H1 (cell line): ENCODE measurements around the gene ZNF516. TPM values are rescaled to one million over a fixed set of nuclear protein-coding genes. Genes with fewer than 3 reads are reported as not detected.

Experiments
- CTCF ChIA-PET: fragments of 300-600 bp; sonication (Branson Sonifier 250); formaldehyde crosslinking; loops from one replicate; lab custom pipeline; 2021; ENCODE audit not compliant: partially characterized antibody; lab: Charles Lee
- POLR2A ChIA-PET: fragments of 300-600 bp; sonication (Branson Sonifier 250); formaldehyde crosslinking; loops from one replicate; lab custom pipeline; 2021; ENCODE audit warnings: inconsistent platforms; ENCODE audit not compliant: partially characterized antibody; lab: Charles Lee
- DNase-seq, 2 experiments: peaks; one replicate each; pipeline versions ENCODE4 v3.0.0 to v3.0.0-alpha.2; 2010 to 2022; ENCODE audit warnings: low spot score in 2 of 2, low read depth in 1 of 2, mixed read lengths in 1 of 2
- FAIRE-seq: peaks from 2 replicates; lab custom pipeline; 2011; peaks lifted over from hg19 to GRCh38; lab: Jason Lieb, UNC
- H2AFZ ChIP-seq: 2 replicates; pipeline ENCODE4 v1.8.1; 2012; ENCODE audit warnings: low read length, inconsistent platforms
- H2AK5ac ChIP-seq: 2 replicates; pipeline ENCODE4 v1.6.1; 2013; ENCODE audit warnings: low read depth, low read length
- H2BK120ac ChIP-seq: replicated peaks from 2 replicates; pipeline ENCODE3; 2013; ENCODE audit warnings: low read depth, low read length, inconsistent platforms
- H2BK12ac ChIP-seq: 2 replicates; pipeline ENCODE4 v1.6.1; 2013; ENCODE audit warnings: low read depth, low read length
- H2BK15ac ChIP-seq: 2 replicates; pipeline ENCODE4 v1.6.1; 2013; ENCODE audit warnings: low read length
- H2BK20ac ChIP-seq: 2 replicates; pipeline ENCODE4 v1.6.1; 2013; ENCODE audit warnings: low read length
- H2BK5ac ChIP-seq: 2 replicates; pipeline ENCODE4 v1.6.1; 2013; ENCODE audit warnings: low read depth, low read length
- H3K14ac ChIP-seq: 2 replicates; pipeline ENCODE4 v1.6.1; 2013; ENCODE audit warnings: inconsistent platforms; ENCODE audit not compliant: insufficient read length
- H3K18ac ChIP-seq: 2 replicates; pipeline ENCODE4 v1.6.1; 2013; ENCODE audit warnings: low read length; ENCODE audit errors: extremely low read depth
- H3K23ac ChIP-seq: 2 replicates; pipeline ENCODE4 v1.6.1; 2013; ENCODE audit warnings: inconsistent platforms; ENCODE audit not compliant: insufficient read length
- H3K23me2 ChIP-seq: 2 replicates; pipeline ENCODE4 v1.6.1; 2013; ENCODE audit warnings: low read depth, low read length
- H3K27ac ChIP-seq: 2 replicates; pipeline ENCODE4 v1.6.1; 2011; ENCODE audit warnings: low read depth, low read length, inconsistent platforms
- H3K27me3 ChIP-seq, 4 experiments: replicated peaks in 1 of 4; 1 replicate in 1 of 4; 2 replicates in 3 of 4; pipeline versions ENCODE4 v1.6.1 to v1.8.1; 2011 to 2013; ENCODE audit warnings: low read length in 3 of 4, mild to moderate bottlenecking in 3 of 4, inconsistent platforms in 2 of 4, mixed read lengths in 2 of 4, moderate library complexity in 1 of 4; ENCODE audit not compliant: control insufficient read depth in 3 of 4, insufficient read depth in 3 of 4; ENCODE audit errors: extremely low read depth in 1 of 4
- H3K36me3 ChIP-seq, 4 experiments: 2 replicates each; pipeline versions ENCODE4 v1.6.1 to v1.8.1; 2011 to 2013; ENCODE audit warnings: mild to moderate bottlenecking in 4 of 4, low read length in 3 of 4, moderate library complexity in 2 of 4, control low read depth in 1 of 4, inconsistent platforms in 1 of 4; ENCODE audit not compliant: insufficient read depth in 4 of 4, control insufficient read depth in 2 of 4
- H3K4ac ChIP-seq: replicated peaks from 2 replicates; pipeline ENCODE3; 2013; ENCODE audit warnings: low read length, low read depth, mixed read lengths, inconsistent platforms; ENCODE audit not compliant: insufficient read length
- H3K4me1 ChIP-seq, 4 experiments: replicated peaks in 1 of 4; 1 replicate in 1 of 4; 2 replicates in 3 of 4; pipeline versions ENCODE4 v1.6.1 to v1.8.1; 2011 to 2013; ENCODE audit warnings: low read length in 3 of 4, inconsistent platforms in 2 of 4, mixed read lengths in 1 of 4; ENCODE audit not compliant: insufficient read depth in 4 of 4, control insufficient read depth in 3 of 4
- H3K4me2 ChIP-seq, 2 experiments: 2 replicates each; pipeline versions ENCODE4 v1.6.1 to v1.8.1; 2011 to 2013; ENCODE audit warnings: low read depth in 2 of 2, low read length in 2 of 2, control low read depth in 1 of 2, inconsistent platforms in 1 of 2, mild to moderate bottlenecking in 1 of 2; ENCODE audit not compliant: insufficient read depth in 1 of 2
- H3K4me3 ChIP-seq, 4 experiments: fragments of 200-600, 300-600 bp in 1 of 4; sonication (generic), shearing (Covaris generic), sonication (Bioruptor Twin) in 1 of 4; 2 replicates each; pipeline versions ENCODE4 v1.5.1 to v1.8.1; 2011 to 2016; ENCODE audit warnings: low read length in 4 of 4, low read depth in 3 of 4, control low read depth in 2 of 4, inconsistent platforms in 2 of 4, mild to moderate bottlenecking in 2 of 4, mixed read lengths in 1 of 4, moderate library complexity in 1 of 4; ENCODE audit not compliant: insufficient read depth in 2 of 4; ENCODE audit errors: extremely low read depth in 1 of 4
- H3K56ac ChIP-seq: replicated peaks from 2 replicates; pipeline ENCODE3; 2013; ENCODE audit warnings: low read depth, mild to moderate bottlenecking, mixed read lengths, low read length, inconsistent platforms; ENCODE audit not compliant: insufficient read length
- H3K79me1 ChIP-seq: 2 replicates; pipeline ENCODE4 v1.6.1; 2013; ENCODE audit warnings: low read depth, low read length, control low read depth
- H3K79me2 ChIP-seq, 2 experiments: 2 replicates each; pipeline versions ENCODE4 v1.6.1 to v1.8.1; 2012 to 2013; ENCODE audit warnings: low read length in 2 of 2, mild to moderate bottlenecking in 2 of 2, inconsistent platforms in 1 of 2; ENCODE audit not compliant: insufficient read depth in 2 of 2, control insufficient read depth in 1 of 2
- H3K9ac ChIP-seq, 4 experiments: replicated peaks in 1 of 4; 1 replicate in 1 of 4; 2 replicates in 3 of 4; pipeline versions ENCODE4 v1.6.1 to v1.8.1; 2011 to 2013; ENCODE audit warnings: low read depth in 3 of 4, low read length in 3 of 4, control low read depth in 2 of 4, mild to moderate bottlenecking in 2 of 4, moderate library complexity in 2 of 4, inconsistent platforms in 1 of 4; ENCODE audit errors: extremely low read depth in 1 of 4
- H3K9me3 ChIP-seq, 2 experiments: 2 replicates each; pipeline versions ENCODE4 v1.6.1 to v1.8.1; 2012 to 2013; ENCODE audit warnings: mild to moderate bottlenecking in 2 of 2, moderate library complexity in 2 of 2, control low read depth in 1 of 2, inconsistent platforms in 1 of 2, low read depth in 1 of 2, low read length in 1 of 2, mixed read lengths in 1 of 2; ENCODE audit not compliant: insufficient read depth in 2 of 2
- H4K20me1 ChIP-seq, 2 experiments: replicated peaks in 1 of 2; 2 replicates each; pipeline versions ENCODE3 to v1.8.1; 2011 to 2013; ENCODE audit warnings: inconsistent platforms in 2 of 2, low read length in 2 of 2, mild to moderate bottlenecking in 1 of 2; ENCODE audit not compliant: insufficient read depth in 2 of 2, control insufficient read depth in 1 of 2
- H4K5ac ChIP-seq: 2 replicates; pipeline ENCODE4 v1.6.1; 2013; ENCODE audit warnings: low read length, low read depth, mixed read lengths, inconsistent platforms; ENCODE audit not compliant: insufficient read length
- H4K8ac ChIP-seq: 2 replicates; pipeline ENCODE4 v1.8.0; 2013; ENCODE audit warnings: mild to moderate bottlenecking, moderate library complexity, low read length, inconsistent platforms; ENCODE audit not compliant: insufficient read depth; ENCODE audit errors: extremely low read depth
- H4K91ac ChIP-seq: replicated peaks from 2 replicates; pipeline ENCODE3; 2013; ENCODE audit warnings: low read length, mixed read lengths, inconsistent platforms; ENCODE audit not compliant: insufficient read length
- ATF3 ChIP-seq: IDR thresholded peaks from 2 replicates; pipeline ENCODE4 v1.6.1; 2011; ENCODE audit warnings: low read depth, mild to moderate bottlenecking, low read length; ENCODE audit not compliant: insufficient read depth
- POLR2AphosphoS5 ChIP-seq: IDR thresholded peaks from 2 replicates; pipeline ENCODE4 v1.6.1; 2011; ENCODE audit warnings: low read depth, low read length
- TBP ChIP-seq: IDR thresholded peaks from 2 replicates; pipeline ENCODE4 v1.6.1; 2011; ENCODE audit warnings: low read depth, low read length, improper control_type of control experiment
- ZNF274 ChIP-seq: IDR thresholded peaks from 2 replicates; pipeline ENCODE4 v1.7.0; 2012; ENCODE audit warnings: low read length, borderline replicate concordance; ENCODE audit errors: extremely low read depth
- WGBS, 2 experiments: shearing (Covaris generic) in 1 of 2; methylation state at CpG; one replicate each; pipeline versions ENCODE4 v1.1.6 to v1.1.7; 2013 to 2015; ENCODE audit warnings: low lambda C conversion rate in 2 of 2, mixed read lengths in 2 of 2, inconsistent platforms in 1 of 2, low coverage in 1 of 2, missing lambda C conversion rate in 1 of 2; ENCODE audit not compliant: insufficient replicate concordance in 2 of 2, insufficient coverage in 1 of 2, insufficient read length in 1 of 2; ENCODE audit errors: extremely low coverage in 1 of 2, missing lambda C conversion rate in 1 of 2; 5-methylcytosine and 5-hydroxymethylcytosine counted together
- polyA plus RNA-seq, 7 experiments: library from polyadenylated mRNA; depleted of rRNA in 3 of 7; stranded (reverse) in 5 of 7; unstranded in 2 of 7; fragments of >200 nt in 5 of 7; fragments of 200-250 nt in 2 of 7; gene quantifications; 1 replicate in 5 of 7; 2 replicates in 1 of 7; 4 replicates in 1 of 7; pipeline versions ENCODE4 v1.2.1 to v1.2.3, GENCODE V29; 2011 to 2013; ENCODE audit warnings: missing spikeins in 2 of 7, mixed read lengths in 2 of 7
- total RNA-seq: library from RNA; stranded (reverse); fragmentation: NEBNext Ultra II Directional; extraction: Animal tissue kit (Norgen Biotek cat#: 25700); gene quantifications from 2 replicates; pipeline ENCODE4 v1.2.1, GENCODE V29; 2021

The ZNF516 gene
- total and polyA plus RNA-seq, 2 of the 8 experiments (the other 6 are each of a cell fraction or from before 2014, with no cell fraction given): 7.3 to 17.0 TPM

GRCh38 chr18:76457475-76457874 lies 37.6 kb downstream of the ZNF516 start:
- peaks cover 0 to 5% (median under 1%) of the 10 kb centered on the region in 4 experiments; a peak in 1 of 8 replicates for H3K36me3 ChIP-seq
- H4K20me1 ChIP-seq: peaks cover 0 to 13% of the 10 kb centered on the region in 2 experiments
- no peaks in the 10 kb centered on the region for H3K23me2 ChIP-seq
- CTCF ChIA-PET: interaction anchor here (0.9 to 2.6 kb wide), 7 partner anchors 9 to 252 kb away, joined by 3 to 10 read pairs (median 4); no protein-coding TSS in a partner anchor
- no peak overlapping the region for H2BK5ac ChIP-seq
- H3K79me1 ChIP-seq: peaks cover 3% of the 10 kb centered on the region
- H2BK15ac ChIP-seq: no peak overlapping the region
- DNase-seq: peak in 1 of 2 experiments; percentile 23
- no peak overlapping the region for H2AFZ ChIP-seq
- no peak overlapping the region for H3K18ac ChIP-seq
- H3K9me3 ChIP-seq: no peaks in the 10 kb centered on the region
- H3K9ac ChIP-seq: no peak overlapping the region
- H4K5ac ChIP-seq: no peak overlapping the region
- no peak overlapping the region for H4K8ac ChIP-seq
- H2BK12ac ChIP-seq: no peak overlapping the region
- no peak overlapping the region for H4K91ac ChIP-seq
- no peak overlapping the region for H3K14ac ChIP-seq
- TF ChIP-seq ZNF274 (no peak), ATF3 (no peak), TBP (no peak), POLR2AphosphoS5 (no peak)
- TF ChIP-seq, all 59 proteins: peak for 0
- no peak overlapping the region for H3K4me2 ChIP-seq
- POLR2A ChIA-PET: no interaction called here
- WGBS, 2 experiments: 91% methylated on average over 9 of the region's 9 CpGs; no CpG with 5 or more reads in 1 of the 2 experiments
- FAIRE-seq: no peak
- H3K4me1 ChIP-seq: peaks cover 0 to 13% (median 9%) of the 10 kb centered on the region in 4 experiments; a peak in 4 of 7 replicates
- no peak overlapping the region for H3K4ac ChIP-seq
- no peak overlapping the region for H3K56ac ChIP-seq
- H3K23ac ChIP-seq: no peak overlapping the region
- H3K27me3 ChIP-seq: peaks cover 0 to 7% (median 2%) of the 10 kb centered on the region in 4 experiments; a peak in 3 of 7 replicates
- peaks cover 0 to 10% of the 10 kb centered on the region in 2 experiments; a peak in 1 of 4 replicates for H3K79me2 ChIP-seq
- H2BK20ac ChIP-seq: no peak overlapping the region
- no peak overlapping the region for H2BK120ac ChIP-seq
- no peak overlapping the region for H2AK5ac ChIP-seq
- H3K4me3 ChIP-seq: no peak overlapping the region
- no peak overlapping the region for H3K27ac ChIP-seq
